HG03558 (cell line): ENCODE measurements around the gene ERCC3.
"Not testable (repeated sequence)": the region's sequence is repeated elsewhere in the genome, so short reads cannot be mapped to it uniquely, and the experiment has no call there.

Source experiments
- ATAC-seq: cut with Tn5 transposase; IDR thresholded peaks from one replicate; pipeline ENCODE4 v1.9.1; 2021; ENCODE audit warnings: moderate number of reproducible peaks; ENCODE audit not compliant: unreplicated experiment; ENCODE audit errors: extremely low read depth

Gene ERCC3

GRCh38 chr2:127228102-127228501, 65.8 kb downstream of the ERCC3 start:
- ATAC-seq, result no peak

DNA sequence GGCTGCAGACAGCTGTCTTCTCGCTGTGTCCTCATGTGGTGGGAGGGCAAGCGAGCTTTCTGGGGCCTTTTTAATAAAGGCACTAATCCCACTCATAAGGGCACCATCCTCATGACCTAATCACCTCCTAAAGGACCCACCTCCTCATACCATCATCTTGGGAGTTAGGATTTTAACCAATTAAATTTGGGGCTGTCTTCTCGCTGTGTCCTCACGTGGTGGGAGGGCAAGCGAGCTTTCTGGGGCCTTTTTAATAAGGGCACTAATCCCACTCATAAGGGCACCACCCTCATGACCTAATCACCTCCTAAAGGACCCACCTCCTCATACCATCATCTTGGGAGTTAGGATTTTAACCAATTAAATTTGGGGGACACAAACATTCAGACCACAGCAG, 66.7 kb downstream of the ERCC3 start:
- not testable (repeated sequence) for ATAC-seq

DNA sequence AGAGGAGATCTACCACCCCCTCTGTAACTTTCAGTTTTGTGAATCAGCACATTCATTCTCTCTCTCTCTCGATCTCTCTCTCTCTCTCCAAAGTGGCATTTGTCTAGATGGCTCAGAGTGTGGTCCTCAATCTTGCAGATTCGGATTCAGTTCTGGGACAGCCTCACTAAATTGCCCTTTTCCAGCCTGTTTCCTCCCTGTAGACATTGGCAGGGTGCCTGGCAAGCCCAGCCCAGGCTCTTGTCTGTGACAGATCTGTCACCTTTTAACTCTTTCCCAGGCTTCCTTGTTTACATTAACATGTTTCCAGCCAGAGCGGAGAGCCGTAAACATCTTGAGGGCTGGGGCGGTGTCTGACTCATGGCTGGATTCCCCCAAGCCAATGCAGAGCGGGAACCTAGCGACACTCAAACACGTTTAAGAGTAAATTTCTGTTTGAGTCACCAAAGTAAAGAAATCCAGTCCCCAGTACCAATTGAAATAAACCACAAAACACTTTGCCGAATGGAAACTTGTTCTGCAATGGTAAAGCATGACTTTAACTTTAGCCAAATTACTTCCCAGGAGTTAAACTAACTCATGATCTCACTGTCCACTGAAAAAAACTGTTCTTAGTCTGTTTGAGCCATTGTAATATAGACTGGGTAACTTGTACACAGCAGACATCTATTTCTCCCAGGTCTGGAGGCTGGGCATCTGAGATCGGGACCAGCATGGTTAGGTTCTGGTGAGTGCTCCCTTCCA, 67.3 kb downstream of the ERCC3 start:
- peak; percentile 48 for ATAC-seq

DNA sequence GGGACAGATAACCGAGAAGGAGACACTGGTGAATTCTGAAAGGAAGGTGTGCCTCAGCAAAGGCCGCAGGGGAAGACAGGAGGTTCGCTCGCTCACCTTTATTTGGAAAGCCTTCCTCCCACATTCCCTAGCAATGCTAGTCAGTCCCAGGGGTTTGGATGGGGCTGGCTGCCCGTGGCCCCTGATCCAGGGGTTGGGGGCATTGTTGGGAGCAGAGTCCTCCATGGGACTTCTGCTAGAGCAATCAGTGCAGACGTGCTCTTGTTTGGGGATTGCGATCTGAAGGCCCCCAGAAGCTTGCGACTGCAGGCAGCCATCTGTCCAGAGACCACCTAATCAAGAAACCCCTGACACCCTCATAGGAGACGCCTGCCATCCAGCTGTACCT, 67.8 kb downstream of the ERCC3 start:
- no peak for ATAC-seq

DNA sequence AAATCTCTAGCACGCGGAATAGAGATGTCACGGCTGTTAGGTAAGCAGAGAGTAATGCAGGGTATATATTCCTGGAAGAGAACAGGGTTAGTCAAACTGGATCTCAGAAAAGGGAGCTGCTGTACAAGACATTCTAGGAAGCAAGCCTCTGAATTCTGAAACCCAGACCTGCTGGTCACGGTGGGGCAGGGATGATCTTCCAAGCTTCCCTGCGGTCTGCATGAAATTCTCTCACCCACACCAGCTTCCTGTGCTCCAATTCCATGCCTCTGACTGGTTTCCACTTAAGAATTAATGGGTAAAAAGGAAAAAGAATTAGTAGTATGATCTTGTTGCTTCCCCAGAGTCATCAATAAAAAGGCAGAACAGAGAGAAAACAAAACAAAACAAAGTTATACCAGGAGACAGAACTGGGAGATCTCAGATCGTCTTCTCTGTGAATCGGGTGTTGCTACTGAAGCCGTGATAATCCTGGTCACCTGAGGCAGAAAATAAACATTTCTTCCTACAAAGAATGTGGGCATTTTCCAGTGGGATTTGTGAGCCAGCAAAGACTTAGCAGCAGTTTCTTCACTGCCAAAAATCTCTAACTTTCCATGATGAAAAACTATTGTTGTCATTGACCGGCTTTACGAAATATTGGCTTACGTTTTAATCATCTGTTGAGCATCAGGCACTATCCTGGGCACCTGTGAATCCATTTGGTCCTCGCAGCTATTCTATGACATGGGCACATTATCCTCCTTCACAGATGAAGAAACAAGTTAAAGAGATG, 68.6 kb downstream of the ERCC3 start:
- no peak for ATAC-seq

DNA sequence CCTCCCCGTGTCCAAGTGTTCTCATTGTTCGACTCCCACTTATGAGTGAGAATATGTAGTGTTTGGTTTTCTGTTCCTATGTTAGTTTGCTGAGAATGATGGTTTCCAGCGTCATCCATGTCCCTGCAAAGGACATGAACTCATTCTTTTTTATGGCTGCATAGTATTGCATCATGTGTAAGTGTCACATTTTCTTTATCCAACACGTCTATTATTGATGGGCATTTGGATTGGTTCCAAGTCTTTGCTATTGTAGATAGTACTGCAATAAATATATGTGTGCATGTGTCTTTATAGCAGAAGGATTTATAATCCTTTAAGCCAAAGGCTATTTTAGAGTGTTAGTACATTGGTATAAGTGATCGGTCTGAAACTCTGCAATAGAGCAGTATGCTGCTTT, 69.8 kb downstream of the ERCC3 start:
- not testable (repeated sequence) for ATAC-seq

DNA sequence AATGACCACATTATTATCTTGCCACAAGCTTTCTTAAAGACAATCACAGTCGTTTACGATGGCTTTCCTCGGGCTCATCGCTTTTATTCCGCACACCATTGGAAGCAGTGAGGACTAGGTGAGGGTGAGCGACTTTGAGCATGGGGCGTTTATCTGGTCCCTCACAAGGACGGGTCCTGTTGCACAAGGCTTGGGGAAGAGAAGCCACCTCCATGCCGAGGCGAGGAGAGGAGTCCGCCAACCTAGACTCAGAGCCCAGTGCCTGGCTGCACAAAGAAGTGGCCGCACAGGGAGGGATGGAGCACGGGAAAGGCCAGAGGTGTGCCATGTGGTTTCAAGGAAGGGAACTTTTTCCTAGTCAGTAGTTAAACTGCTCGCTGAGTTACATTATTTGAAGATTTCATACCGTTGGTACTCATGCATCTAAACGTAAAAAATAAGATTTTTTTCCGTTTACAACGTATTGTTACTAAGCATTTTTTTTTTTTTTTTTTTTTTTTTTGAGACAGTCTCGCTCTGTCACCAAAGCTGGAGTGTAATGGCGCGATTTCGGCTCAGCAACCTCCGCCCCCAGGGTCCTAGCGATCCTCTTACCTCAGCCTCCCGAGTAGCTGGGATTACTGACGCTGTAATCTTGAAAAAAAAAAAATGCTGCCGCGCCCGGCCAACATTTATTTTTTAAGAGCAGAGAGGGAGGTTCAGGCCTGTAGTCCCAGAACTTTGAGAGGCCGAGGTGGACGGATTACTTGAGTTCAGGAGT, 73.0 kb downstream of the ERCC3 start:
- ATAC-seq, result no peak

DNA sequence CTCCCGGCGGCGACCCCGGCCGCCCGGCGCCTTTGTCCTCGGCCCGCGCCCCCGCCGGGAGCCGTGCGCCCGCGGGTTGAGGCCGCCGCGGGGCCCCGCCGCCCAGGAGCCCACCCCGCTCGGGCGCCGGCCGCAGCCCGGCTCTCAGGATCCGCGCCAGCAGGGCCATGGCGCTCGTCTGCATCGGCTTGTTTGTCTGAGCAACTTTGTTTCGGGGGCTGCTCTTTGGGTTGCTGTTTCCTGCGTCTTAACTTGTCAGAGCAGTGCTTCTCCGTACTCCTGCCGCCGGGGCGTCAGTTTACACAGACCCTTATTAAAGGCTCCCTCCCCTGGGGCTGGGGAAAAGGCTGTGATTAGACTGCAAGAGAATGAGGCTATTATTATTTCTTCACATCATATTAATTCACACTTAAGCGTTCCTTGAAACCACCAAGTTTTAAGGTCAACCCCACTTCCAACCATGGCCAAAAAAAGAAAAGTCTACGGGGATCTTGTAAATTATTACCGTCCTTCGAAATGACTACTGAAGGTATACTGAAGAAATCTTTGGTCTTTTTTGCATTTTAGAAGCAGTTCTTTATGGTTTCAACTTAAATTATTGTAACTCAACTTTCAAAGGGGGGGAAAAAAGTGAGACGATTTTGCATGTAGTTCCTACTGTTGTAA, 73.7 kb downstream of the ERCC3 start, which contains the start of gene CYP27C1:
Gene CYP27C1 (minus strand): TSS at position 198 of the 666 bp plus-strand sequence. CDS start 29 bp downstream, at position 169.
- no peak for ATAC-seq

- no peak for ATAC-seq
Observed at GRCh38 chr2:127219171-127220070, 74.5 kb downstream of the ERCC3 start.

- no peak for ATAC-seq
Observed at GRCh38 chr2:127218812-127219170, 75.2 kb downstream of the ERCC3 start.

GRCh38 chr2:127217470-127218325, 76.2 kb downstream of the ERCC3 start:
- ATAC-seq, result no peak

GRCh38 chr2:127216593-127216992, 77.4 kb downstream of the ERCC3 start:
- no peak for ATAC-seq

DNA sequence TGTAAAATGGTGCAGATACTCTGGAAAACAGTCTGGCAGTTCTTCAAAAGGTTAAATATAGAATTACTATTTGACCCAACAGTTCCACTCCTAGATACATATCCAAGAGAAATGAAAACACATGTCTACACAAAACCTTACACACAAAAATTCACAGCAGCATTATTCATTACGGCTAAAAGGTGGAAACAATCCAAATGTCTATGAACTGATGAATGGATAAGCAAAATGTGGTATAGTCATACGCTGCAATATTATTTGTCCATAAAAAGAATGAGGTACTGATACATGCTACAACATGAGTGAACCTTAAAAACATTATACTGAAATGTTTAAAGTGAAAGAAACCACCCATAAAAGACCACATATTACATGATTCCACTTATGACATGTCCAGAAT, 77.8 kb downstream of the ERCC3 start:
- ATAC-seq, result no peak

GRCh38 chr2:127214201-127214600, 79.7 kb downstream of the ERCC3 start:
- not testable (repeated sequence) for ATAC-seq

DNA sequence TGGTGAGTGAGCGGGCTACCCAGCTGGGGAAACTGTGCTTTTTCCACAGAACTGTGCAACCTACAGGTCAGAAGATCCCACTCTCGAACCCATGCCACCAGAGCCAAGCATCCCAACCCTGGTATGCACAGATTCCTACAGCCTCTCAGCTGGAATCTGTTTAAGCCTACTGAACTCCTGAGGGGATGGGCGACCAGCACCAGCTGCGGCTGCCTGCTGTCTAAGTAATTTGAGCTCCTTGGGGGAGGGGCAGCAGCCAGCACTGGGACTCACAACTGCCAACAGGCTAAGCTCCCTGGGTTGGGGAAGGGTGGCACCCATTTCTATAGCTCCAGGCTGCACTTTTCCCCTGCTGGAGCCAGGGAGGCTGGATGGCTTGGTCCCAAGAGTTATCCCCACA, 85.6 kb downstream of the ERCC3 start:
- ATAC-seq, result no peak
